Lower lobe of right lung (tissue), 2 donors: Measurements from ENCODE around the gene RPL22. TPM values are rescaled to one million over a fixed set of nuclear protein-coding genes. Genes with fewer than 3 reads are reported as not detected.

Experiments used
- ATAC-seq, 2 donors: fragments of 200-7000 bp; cut with Tn5 transposase; one replicate each; pipeline ENCODE4 v1.9.1; 2020 to 2022; ENCODE audit warnings: mild to moderate bottlenecking in 2 of 2, moderate library complexity in 2 of 2
- DNase-seq: peaks from one replicate; pipeline ENCODE4 v3.0.0-alpha.2; 2020
- H3K27ac ChIP-seq: fragments of 200-600 bp; one replicate; pipeline ENCODE4 v1.8.0; 2022
- H3K27me3 ChIP-seq: fragments of 200-600 bp; one replicate; pipeline ENCODE4 v1.8.0; 2022; ENCODE audit warnings: low read depth
- H3K36me3 ChIP-seq: fragments of 200-600 bp; one replicate; pipeline ENCODE4 v1.8.0; 2022; ENCODE audit warnings: mild to moderate bottlenecking
- H3K4me1 ChIP-seq: fragments of 200-600 bp; one replicate; pipeline ENCODE4 v1.8.0; 2022
- H3K4me3 ChIP-seq: fragments of 200-600 bp; one replicate; pipeline ENCODE4 v1.8.0; 2022; ENCODE audit warnings: mild to moderate bottlenecking
- H3K9me3 ChIP-seq: fragments of 200-600 bp; one replicate; pipeline ENCODE4 v1.8.0; 2022
- intact Hi-C: fragments of 100-400 bp; cut with DNase I; formaldehyde crosslinking; loops from one replicate; pipeline ENCODE4 v1.11.0; 2022
- total RNA-seq: library from RNA; stranded (reverse); fragmentation: NEBNext Ultra II Directional; extraction: Animal tissue kit (Norgen Biotek cat#: 25700); gene quantifications from one replicate; pipeline ENCODE4 v1.2.1, GENCODE V29; 2021
- TF ChIP-seq, protein P1 (sequence below): fragments of 200-600 bp; IDR thresholded peaks from one replicate; pipeline ENCODE4 v1.8.0; 2022; ENCODE audit warnings: antibody characterized with exemption, mild to moderate bottlenecking
- donor health status: DM: no; HTN: yes; CAD: no; lungs with severe emphysema.

Gene RPL22
- total RNA-seq, 1 donor from 2014 or later: 317 TPM

DNA sequence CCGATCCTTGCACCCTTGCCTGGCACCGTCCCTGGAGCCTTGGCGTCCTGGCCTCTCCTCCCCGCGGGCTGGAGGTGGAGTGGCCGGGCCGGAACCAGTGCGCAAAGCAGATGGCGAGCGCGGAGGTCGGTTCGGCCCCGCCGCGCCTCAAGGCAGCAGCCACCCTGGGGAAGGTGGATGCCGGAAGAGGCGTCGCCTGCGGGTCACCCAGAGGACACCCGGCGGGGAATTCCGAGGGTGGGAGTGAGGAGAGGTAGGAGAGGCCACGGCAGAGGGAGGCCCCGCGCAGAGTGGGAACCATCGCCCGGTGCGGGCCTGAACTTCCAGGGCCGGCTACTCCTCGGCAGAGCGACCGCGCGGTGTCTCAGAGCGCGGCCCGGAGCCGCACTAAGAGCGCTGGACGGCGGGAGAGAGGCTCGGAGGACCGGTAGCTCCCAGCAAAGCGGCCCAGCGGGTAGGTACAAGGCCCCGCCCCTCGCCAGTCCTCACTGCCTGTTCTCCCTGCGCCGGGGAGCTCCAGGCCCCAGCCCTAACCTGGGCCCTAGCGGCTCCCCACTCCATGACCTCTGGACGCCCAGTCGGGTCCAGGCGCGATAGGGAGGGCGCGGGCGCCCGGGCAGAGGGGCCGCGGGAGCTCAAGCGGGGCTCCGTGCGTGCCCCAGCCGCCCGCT, 6.6 kb upstream of the RPL22 start, which contains the start of gene RNF207:
TSS of gene RNF207 (plus strand) at position 271 of the 671 bp plus-strand sequence. CDS start 417 bp downstream, outside the sequence.
- H3K36me3 ChIP-seq: no peaks in the 10 kb centered on the region
- peaks cover 24% of the 10 kb centered on the region for H3K27me3 ChIP-seq
- TF ChIP-seq, protein P1, sequence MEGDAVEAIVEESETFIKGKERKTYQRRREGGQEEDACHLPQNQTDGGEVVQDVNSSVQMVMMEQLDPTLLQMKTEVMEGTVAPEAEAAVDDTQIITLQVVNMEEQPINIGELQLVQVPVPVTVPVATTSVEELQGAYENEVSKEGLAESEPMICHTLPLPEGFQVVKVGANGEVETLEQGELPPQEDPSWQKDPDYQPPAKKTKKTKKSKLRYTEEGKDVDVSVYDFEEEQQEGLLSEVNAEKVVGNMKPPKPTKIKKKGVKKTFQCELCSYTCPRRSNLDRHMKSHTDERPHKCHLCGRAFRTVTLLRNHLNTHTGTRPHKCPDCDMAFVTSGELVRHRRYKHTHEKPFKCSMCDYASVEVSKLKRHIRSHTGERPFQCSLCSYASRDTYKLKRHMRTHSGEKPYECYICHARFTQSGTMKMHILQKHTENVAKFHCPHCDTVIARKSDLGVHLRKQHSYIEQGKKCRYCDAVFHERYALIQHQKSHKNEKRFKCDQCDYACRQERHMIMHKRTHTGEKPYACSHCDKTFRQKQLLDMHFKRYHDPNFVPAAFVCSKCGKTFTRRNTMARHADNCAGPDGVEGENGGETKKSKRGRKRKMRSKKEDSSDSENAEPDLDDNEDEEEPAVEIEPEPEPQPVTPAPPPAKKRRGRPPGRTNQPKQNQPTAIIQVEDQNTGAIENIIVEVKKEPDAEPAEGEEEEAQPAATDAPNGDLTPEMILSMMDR: no peak
- peaks cover 37% of the 10 kb centered on the region for H3K4me1 ChIP-seq
- intact Hi-C loops: no loop called here
- no peaks in the 10 kb centered on the region for H3K9me3 ChIP-seq
- peak; percentile 83 for DNase-seq
- H3K4me3 ChIP-seq: peak within 1 kb of the TSS; percentile 66
- peak within 1 kb of the TSS; percentile 72 for H3K27ac ChIP-seq
- ATAC-seq: peak; percentile 90 to 94

DNA sequence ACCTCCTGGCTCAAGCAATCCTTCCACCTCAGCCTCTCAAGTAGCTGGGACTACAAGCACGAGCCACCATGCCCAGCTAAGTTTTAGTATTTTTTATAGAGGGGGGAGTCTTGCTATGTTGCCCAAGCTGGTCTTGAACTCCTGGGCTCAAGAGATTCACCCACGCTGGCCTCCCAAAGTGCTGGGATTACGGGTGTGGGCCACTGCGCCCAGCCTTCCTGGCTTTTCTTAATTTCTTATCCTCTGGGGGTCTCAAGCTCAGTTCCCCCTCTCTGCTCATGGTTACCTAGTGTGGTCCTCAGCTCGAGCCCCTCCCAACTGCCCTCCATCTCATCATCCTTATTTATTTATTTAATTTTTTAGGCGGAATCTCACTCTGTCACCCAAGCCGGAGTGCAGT, 2.9 kb upstream of the RPL22 start:
- Histone ChIP-seq H3K27ac (no peak overlapping the region), H3K4me1 (peaks cover 45% of the 10 kb centered on the region)
- intact Hi-C loops: no loop called here

DNA sequence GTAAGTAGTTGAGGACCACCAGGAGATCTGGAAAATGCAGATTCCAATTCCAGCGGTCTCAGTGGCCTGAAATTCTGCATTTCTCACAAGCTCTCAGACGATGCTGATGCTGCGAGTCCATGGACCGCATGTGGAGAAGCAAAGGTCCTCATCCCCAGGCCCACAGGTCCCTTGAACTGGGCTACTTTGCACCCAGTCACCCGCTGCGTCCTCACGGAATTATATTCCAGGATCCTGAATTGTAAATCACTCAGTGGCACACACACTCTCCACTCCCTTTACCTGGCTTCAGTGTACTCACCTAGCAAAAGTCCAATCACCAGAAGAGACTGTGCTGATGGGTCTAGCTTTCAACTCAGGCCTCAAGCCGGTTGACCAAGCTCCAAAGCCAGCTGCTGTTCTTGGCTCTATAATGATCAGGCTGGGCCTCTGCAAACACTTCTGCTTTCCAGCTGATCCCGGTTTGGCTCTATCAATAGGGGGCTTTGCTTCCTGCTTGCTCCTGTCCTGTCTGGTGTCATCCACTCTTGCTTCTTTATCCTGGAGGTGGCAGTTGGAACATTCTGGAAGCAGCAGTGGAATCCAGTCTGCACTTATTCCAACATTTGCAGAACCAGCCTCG, 904 bp upstream of the RPL22 start:
- H3K4me1 ChIP-seq: peaks cover 36% of the 10 kb centered on the region
- intact Hi-C loops: no loop called here
- peak overlapping the region; percentile 87 for H3K27ac ChIP-seq
- H3K27me3 ChIP-seq: peaks cover under 1% of the 10 kb centered on the region
- no peak for DNase-seq
- H3K36me3 ChIP-seq: peaks cover 21% of the 10 kb centered on the region
- H3K9me3 ChIP-seq: no peaks in the 10 kb centered on the region
- TF ChIP-seq, protein P1: no peak
- no peak for ATAC-seq
- H3K4me3 ChIP-seq: peak overlapping the region; percentile 85

More for the DNA sequence above, 2.9 kb upstream of the RPL22 start:
- ATAC-seq (no peak), DNase-seq (no peak)
- Histone ChIP-seq H3K27me3 (peaks cover 16% of the 10 kb centered on the region), H3K4me3 (no peak overlapping the region), H3K36me3 (peaks cover 2% of the 10 kb centered on the region), H3K9me3 (no peaks in the 10 kb centered on the region)
- TF ChIP-seq, protein P1: no peak

DNA sequence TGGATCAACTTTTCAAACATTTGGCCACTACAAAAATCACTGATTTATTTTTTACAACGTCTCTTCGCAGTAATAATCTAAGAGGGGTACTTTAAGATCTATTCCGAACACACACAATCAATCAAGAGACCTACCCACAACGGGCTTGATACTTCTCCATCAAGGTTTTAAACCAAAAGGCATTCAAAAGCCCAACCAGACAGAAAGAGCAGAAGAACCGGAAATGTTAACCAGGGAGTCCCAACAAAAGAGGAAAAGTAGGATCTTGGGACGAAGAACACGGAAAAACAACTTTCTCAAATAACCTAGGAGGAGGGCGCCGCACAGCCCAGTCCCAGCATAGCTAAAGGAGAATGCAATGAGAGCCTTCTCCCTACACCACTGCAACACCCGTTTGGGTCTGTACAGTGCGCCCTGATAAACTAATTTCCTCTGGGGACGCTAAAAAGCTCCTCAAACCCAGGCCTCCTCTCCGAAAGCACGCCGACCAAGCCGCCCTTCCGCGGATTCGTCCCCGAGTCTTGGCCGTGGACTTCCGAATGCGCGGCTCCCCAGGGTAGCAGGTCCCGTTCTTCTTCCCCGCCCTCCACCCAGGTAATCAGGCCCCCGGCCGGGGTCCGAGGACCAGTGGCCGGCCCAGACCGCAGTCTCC, 623 bp downstream of the RPL22 start:
- H3K4me3 ChIP-seq: peak overlapping the region; percentile 85
- H3K4me1 ChIP-seq: peaks cover 29% of the 10 kb centered on the region
- no peaks in the 10 kb centered on the region for H3K27me3 ChIP-seq
- H3K9me3 ChIP-seq: no peaks in the 10 kb centered on the region
- ATAC-seq (peak; percentile 23 to 40), DNase-seq (no peak)
- peak overlapping the region; percentile 87 for H3K27ac ChIP-seq
- TF ChIP-seq, protein P1: no peak
- intact Hi-C loops: no loop called here
- peaks cover 37% of the 10 kb centered on the region for H3K36me3 ChIP-seq

DNA sequence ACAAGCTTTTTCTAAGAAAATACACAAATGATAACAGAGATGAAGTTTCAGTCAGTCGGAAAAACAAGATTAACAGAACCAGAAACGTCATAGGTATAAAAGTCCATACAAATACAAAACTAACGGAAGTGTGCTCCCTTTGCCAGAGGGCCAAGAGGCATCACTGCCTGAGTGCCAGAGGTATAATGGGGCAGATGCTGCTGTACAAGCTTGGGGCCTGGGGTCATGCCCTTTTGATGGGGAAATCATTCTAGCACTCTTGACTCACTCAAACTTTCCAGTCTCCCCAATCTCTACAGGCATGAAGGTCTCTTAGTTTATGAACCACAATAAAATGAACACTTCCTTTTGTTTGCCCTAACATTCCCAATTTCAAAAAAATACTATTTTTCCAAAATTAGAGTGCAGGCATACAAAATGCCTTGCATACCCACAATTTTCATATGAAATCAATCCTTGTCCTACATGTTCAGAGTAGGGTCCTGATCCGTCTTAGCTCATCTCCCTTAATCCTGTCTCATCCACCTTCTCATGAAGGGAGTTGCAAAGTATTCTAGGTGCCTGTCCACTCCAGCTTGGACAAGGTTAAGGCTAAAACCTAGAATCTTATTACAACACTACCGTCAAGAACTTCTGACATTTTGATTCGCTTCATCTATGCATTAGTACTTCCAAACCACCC, 1.5 kb downstream of the RPL22 start:
- ATAC-seq: no peak
- TF ChIP-seq, protein P1: no peak
- H3K27ac ChIP-seq: no peak overlapping the region
- intact Hi-C loops: no loop called here
- H3K4me1 ChIP-seq: peaks cover 29% of the 10 kb centered on the region
- no peaks in the 10 kb centered on the region for H3K9me3 ChIP-seq
- H3K4me3 ChIP-seq: peak overlapping the region; percentile 85
- no peaks in the 10 kb centered on the region for H3K27me3 ChIP-seq
- DNase-seq: no peak
- H3K36me3 ChIP-seq: peaks cover 46% of the 10 kb centered on the region
